ENCODE results near the gene TARS3.
"Not testable (repeated sequence)": the region's sequence is repeated elsewhere in the genome, so short reads cannot be mapped to it uniquely, and the experiment has no call there.

GRCh38 chr15:101654624-101655337, 69.5 kb downstream of the TARS3 start:
- TF ChIP-seq CTCF (IDR thresholded peaks at IDR 0.05; ENCODE audit: borderline replicate concordance, extremely low read depth, low read length, poor library complexity, severe bottlenecking): peak; percentile 39
- TF ChIP-seq EZH2 (IDR thresholded peaks at IDR 0.05; ENCODE audit: borderline replicate concordance, low read depth, low read length, severe bottlenecking): not testable (repeated sequence)

Measured in DND-41 (cell line).